Measurements from ENCODE around the gene KRT6B. TPM values are rescaled to one million over a fixed set of nuclear protein-coding genes. Genes with fewer than 3 reads are reported as not detected.

Gene KRT6B
- total and polyA plus RNA-seq, 2 of the 8 experiments (the other 6 are each of a cell fraction or from before 2014, with no cell fraction given) = not detected

DNA sequence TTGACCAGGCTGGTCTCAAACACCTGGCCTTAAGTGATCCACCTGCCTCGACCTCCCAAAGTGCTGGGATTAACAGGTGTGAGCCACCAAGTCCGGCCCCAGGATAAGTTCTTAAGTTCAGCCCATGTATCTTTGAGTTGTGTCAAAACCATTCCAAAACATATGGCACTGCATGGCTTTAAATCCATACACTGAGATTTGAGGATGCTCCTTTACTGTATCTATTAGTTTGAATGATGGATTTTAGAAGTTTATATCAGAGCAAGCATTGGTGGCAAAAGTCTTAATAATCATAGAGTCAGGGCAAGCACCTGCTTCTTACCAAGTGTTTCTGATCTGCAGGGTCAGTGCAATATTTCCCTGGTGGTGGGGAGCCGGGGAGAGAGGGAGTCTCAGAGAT, 6.1 kb downstream of the KRT6B start:
- Histone ChIP-seq H3K27me3 (replicated peaks in 1 of 4; ENCODE audit: control insufficient read depth in 3 of 4, extremely low read depth in 1 of 4, insufficient read depth in 3 of 4, low read length in 3 of 4) (no peaks in the 10 kb centered on the region), H4K20me1 (replicated peaks in 1 of 2; ENCODE audit: control insufficient read depth in 1 of 2, insufficient read depth in 2 of 2, low read length in 2 of 2) (no peaks in the 10 kb centered on the region), H3K4me3 (ENCODE audit: extremely low read depth in 1 of 4, insufficient read depth in 2 of 4, low read depth in 3 of 4, low read length in 4 of 4) (no peak overlapping the region), H3K14ac (ENCODE audit: insufficient read length) (no peak overlapping the region), H3K56ac (replicated peaks; ENCODE audit: insufficient read length, low read depth, low read length) (no peak overlapping the region), H4K8ac (ENCODE audit: extremely low read depth, insufficient read depth, low read length) (no peak overlapping the region), H2AFZ (ENCODE audit: low read length) (no peak overlapping the region), H3K36me3 (ENCODE audit: control insufficient read depth in 2 of 4, insufficient read depth in 4 of 4, low read length in 3 of 4) (no peaks in the 10 kb centered on the region), H3K9ac (replicated peaks in 1 of 4; ENCODE audit: extremely low read depth in 1 of 4, low read depth in 3 of 4, low read length in 3 of 4) (no peak overlapping the region), H2BK20ac (ENCODE audit: low read length) (no peak overlapping the region), H4K91ac (replicated peaks; ENCODE audit: insufficient read length, low read length) (no peak overlapping the region), H4K5ac (ENCODE audit: insufficient read length, low read depth, low read length) (no peak overlapping the region), H3K4ac (replicated peaks; ENCODE audit: insufficient read length, low read depth, low read length) (no peak overlapping the region), H3K27ac (ENCODE audit: low read depth, low read length) (no peak overlapping the region), H3K23me2 (ENCODE audit: low read depth, low read length) (no peaks in the 10 kb centered on the region), H3K18ac (ENCODE audit: extremely low read depth, low read length) (no peak overlapping the region), H3K79me2 (ENCODE audit: control insufficient read depth in 1 of 2, insufficient read depth in 2 of 2, low read length in 2 of 2) (no peaks in the 10 kb centered on the region), H3K9me3 (ENCODE audit: insufficient read depth in 2 of 2, low read depth in 1 of 2, low read length in 1 of 2) (peaks cover 5 to 6% of the 10 kb centered on the region in 2 experiments; a peak in 3 of 4 replicates), H3K23ac (ENCODE audit: insufficient read length) (no peak overlapping the region), H2BK12ac (ENCODE audit: low read depth, low read length) (no peak overlapping the region), H2BK5ac (ENCODE audit: low read depth, low read length) (no peak overlapping the region), H3K4me2 (ENCODE audit: insufficient read depth in 1 of 2, low read depth in 2 of 2, low read length in 2 of 2) (no peak overlapping the region), H3K4me1 (replicated peaks in 1 of 4; ENCODE audit: control insufficient read depth in 3 of 4, insufficient read depth in 4 of 4, low read length in 3 of 4) (peaks cover 0 to 5% (median 3%) of the 10 kb centered on the region in 4 experiments; a peak in 3 of 7 replicates), H2BK120ac (replicated peaks; ENCODE audit: low read depth, low read length) (no peak overlapping the region), H2AK5ac (ENCODE audit: low read depth, low read length) (no peak overlapping the region), H3K79me1 (ENCODE audit: low read depth, low read length) (no peaks in the 10 kb centered on the region), H2BK15ac (ENCODE audit: low read length) (no peak overlapping the region)
- FAIRE-seq (no peak), DNase-seq (ENCODE audit: low read depth in 1 of 2, low spot score in 2 of 2) (no peak)
- CTCF ChIA-PET (ENCODE audit: partially characterized antibody) = interaction anchor here (1.1 kb wide), 1 partner anchor 50 kb away, joined by 4 read pairs; no protein-coding TSS in a partner anchor
- 55% methylated on average over 3 of the region's 3 CpGs; no CpG with 5 or more reads in 1 of the 2 experiments for WGBS, 2 experiments (ENCODE audit: extremely low coverage in 1 of 2, insufficient coverage in 1 of 2, insufficient read length in 1 of 2, insufficient replicate concordance in 2 of 2, low coverage in 1 of 2, low lambda C conversion rate in 2 of 2, missing lambda C conversion rate in 1 of 2)
- POLR2A ChIA-PET (ENCODE audit: partially characterized antibody) = no interaction called here
- no peak for TF ChIP-seq CHD2 (IDR thresholded peaks at IDR 0.05; ENCODE audit: low read length)
- TF ChIP-seq BRCA1 (IDR thresholded peaks at IDR 0.05; ENCODE audit: low read depth, low read length) = no peak
- TF ChIP-seq RNF2 (IDR thresholded peaks at IDR 0.05; ENCODE audit: borderline replicate concordance, low read depth, low read length, missing control alignments, poor library complexity, severe bottlenecking) = no peak
- TF ChIP-seq ATF3 (IDR thresholded peaks at IDR 0.05; ENCODE audit: insufficient read depth, low read depth, low read length) = no peak
- no peak for TF ChIP-seq POLR2AphosphoS5 (IDR thresholded peaks at IDR 0.05; ENCODE audit: low read depth, low read length)
- no peak for TF ChIP-seq CEBPB (IDR thresholded peaks at IDR 0.05; ENCODE audit: low read depth, low read length)
- TF ChIP-seq TAF7 (optimal IDR thresholded peaks at IDR 0.05; ENCODE audit: borderline replicate concordance, low read depth, low read length) = no peak
- no peak for TF ChIP-seq ATF2 (IDR thresholded peaks at IDR 0.05; ENCODE audit: low read length)
- no peak for TF ChIP-seq EP300 (IDR thresholded peaks at IDR 0.05; ENCODE audit: borderline replicate concordance in 1 of 2, low read depth in 2 of 2, low read length in 2 of 2)
- TF ChIP-seq SAP30 (IDR thresholded peaks at IDR 0.05; ENCODE audit: insufficient read depth, insufficient replicate concordance, low read length) = no peak
- TF ChIP-seq BCL11A (IDR thresholded peaks at IDR 0.05; ENCODE audit: low read depth in 2 of 2, low read length in 2 of 2) = no peak
